HG02943 (cell line): ENCODE data around the gene SMIM1.

Experiments used
- ATAC-seq: cut with Tn5 transposase; IDR thresholded peaks from one replicate; pipeline ENCODE4 v1.9.1; 2021; ENCODE audit warnings: mild to moderate bottlenecking, low read depth, moderate library complexity; ENCODE audit not compliant: unreplicated experiment

The SMIM1 gene

GRCh38 chr1:3817138-3817740, 44.7 kb downstream of the SMIM1 start:
- no peak for ATAC-seq

- ATAC-seq, result no peak
These were observed 45.5 kb downstream of the SMIM1 start for GRCh38 chr1:3817821-3818597.

GRCh38 chr1:3819771-3820200, 47.2 kb downstream of the SMIM1 start:
- ATAC-seq, result no peak

- ATAC-seq, result no peak
These were observed 47.8 kb downstream of the SMIM1 start for GRCh38 chr1:3820316-3820715.

GRCh38 chr1:3821004-3821403, 48.5 kb downstream of the SMIM1 start:
- ATAC-seq, result no peak

- no peak for ATAC-seq
These were observed 48.9 kb downstream of the SMIM1 start for GRCh38 chr1:3821447-3821846.

GRCh38 chr1:3821908-3822307, 49.4 kb downstream of the SMIM1 start:
- ATAC-seq, result no peak

- no peak for ATAC-seq
These were observed 49.9 kb downstream of the SMIM1 start for GRCh38 chr1:3822421-3822820.

GRCh38 chr1:3824650-3825049, 52.1 kb downstream of the SMIM1 start:
- ATAC-seq, result no peak

GRCh38 chr1:3825356-3825755, 52.8 kb downstream of the SMIM1 start:
- no peak for ATAC-seq
